ENCODE data around the gene TRPM1.

DNA sequence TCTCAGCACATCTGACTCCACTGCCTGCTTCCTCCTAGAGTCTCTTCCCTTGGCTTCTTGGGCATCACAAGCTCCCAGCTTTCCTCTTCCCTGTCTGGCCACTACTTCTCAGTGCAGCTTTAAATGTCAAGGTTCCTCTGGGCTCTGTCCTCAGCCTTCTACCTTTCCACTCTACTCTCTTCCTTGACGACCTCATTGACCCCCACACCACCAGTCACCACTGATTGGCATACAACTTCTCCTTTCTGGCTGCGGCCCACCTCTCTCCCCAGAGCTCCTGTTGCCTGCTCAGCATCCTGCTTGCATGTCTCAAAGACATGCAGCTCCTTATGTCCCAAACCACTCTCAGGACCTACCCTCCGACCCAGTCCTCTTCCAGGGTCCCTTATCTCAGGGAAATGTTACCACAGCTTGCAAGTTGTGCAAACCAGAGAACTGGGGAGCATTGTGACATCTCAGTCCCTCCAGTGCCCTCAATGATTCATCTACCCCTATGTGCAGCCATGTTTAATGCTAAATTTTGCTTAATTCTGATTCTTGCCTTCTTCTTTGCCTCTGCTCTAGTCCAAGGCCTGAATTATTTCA is 49.9 kb downstream of the TRPM1 start:
- TF ChIP-seq, protein P1, sequence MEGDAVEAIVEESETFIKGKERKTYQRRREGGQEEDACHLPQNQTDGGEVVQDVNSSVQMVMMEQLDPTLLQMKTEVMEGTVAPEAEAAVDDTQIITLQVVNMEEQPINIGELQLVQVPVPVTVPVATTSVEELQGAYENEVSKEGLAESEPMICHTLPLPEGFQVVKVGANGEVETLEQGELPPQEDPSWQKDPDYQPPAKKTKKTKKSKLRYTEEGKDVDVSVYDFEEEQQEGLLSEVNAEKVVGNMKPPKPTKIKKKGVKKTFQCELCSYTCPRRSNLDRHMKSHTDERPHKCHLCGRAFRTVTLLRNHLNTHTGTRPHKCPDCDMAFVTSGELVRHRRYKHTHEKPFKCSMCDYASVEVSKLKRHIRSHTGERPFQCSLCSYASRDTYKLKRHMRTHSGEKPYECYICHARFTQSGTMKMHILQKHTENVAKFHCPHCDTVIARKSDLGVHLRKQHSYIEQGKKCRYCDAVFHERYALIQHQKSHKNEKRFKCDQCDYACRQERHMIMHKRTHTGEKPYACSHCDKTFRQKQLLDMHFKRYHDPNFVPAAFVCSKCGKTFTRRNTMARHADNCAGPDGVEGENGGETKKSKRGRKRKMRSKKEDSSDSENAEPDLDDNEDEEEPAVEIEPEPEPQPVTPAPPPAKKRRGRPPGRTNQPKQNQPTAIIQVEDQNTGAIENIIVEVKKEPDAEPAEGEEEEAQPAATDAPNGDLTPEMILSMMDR (IDR thresholded peaks at IDR 0.05), result no peak
- no peak for TF ChIP-seq ZFX (IDR thresholded peaks at IDR 0.05; ENCODE audit: borderline replicate concordance)
